Measurements from ENCODE around the gene SORL1. TPM values are rescaled to one million over a fixed set of nuclear protein-coding genes. Genes with fewer than 3 reads are reported as not detected.

The SORL1 gene
- total RNA-seq, 1 experiment from 2014 or later, result 68.3 TPM

DNA sequence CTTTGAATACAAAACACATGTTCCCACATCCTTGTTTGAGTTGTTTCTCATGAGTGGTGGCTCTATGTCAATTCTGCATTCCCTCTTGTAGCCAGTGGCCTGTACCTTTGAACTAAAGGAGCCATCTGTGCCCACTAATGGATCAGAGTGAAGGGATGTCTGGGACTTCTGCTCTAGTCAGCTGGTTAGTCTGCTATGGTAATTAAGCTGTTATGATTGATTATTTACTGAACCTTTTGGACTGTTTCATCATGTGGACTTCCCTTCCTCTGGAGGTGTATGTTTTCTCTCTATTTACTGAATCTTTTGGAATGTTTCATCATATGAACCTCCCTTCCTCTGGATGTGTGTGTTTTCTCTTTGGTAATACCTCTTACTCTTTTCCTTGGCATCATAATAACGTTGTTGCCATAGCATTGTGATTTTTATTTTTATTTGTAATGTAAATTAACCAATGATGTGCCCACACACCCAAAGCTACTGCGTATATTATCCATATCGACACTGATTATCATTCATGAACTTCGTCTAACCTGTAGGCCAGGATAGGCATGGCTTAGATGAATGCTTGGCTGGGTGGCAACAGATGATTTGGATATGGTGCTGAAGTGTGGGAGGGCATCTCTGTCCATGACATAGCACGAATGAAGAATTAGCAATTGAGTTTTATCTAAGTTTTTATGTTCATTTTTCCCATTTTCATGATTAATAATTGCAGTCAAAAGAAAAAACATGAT, 113.0 kb downstream of the SORL1 start:
- H2AK5ac ChIP-seq (ENCODE audit: insufficient read length, low read length), result no peak overlapping the region
- H3K9me3 Mint-ChIP-seq, result no peaks in the 10 kb centered on the region
- no peak overlapping the region for H3K27ac Mint-ChIP-seq
- H3K4ac ChIP-seq (ENCODE audit: low read depth, low read length), result no peak overlapping the region
- TF ChIP-seq, protein P1, sequence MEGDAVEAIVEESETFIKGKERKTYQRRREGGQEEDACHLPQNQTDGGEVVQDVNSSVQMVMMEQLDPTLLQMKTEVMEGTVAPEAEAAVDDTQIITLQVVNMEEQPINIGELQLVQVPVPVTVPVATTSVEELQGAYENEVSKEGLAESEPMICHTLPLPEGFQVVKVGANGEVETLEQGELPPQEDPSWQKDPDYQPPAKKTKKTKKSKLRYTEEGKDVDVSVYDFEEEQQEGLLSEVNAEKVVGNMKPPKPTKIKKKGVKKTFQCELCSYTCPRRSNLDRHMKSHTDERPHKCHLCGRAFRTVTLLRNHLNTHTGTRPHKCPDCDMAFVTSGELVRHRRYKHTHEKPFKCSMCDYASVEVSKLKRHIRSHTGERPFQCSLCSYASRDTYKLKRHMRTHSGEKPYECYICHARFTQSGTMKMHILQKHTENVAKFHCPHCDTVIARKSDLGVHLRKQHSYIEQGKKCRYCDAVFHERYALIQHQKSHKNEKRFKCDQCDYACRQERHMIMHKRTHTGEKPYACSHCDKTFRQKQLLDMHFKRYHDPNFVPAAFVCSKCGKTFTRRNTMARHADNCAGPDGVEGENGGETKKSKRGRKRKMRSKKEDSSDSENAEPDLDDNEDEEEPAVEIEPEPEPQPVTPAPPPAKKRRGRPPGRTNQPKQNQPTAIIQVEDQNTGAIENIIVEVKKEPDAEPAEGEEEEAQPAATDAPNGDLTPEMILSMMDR (conservative IDR thresholded peaks at IDR 0.05), result no peak
- no peak overlapping the region for H3K27ac ChIP-seq (ENCODE audit: insufficient read length, low read depth, low read length)
- H4K20me1 ChIP-seq (ENCODE audit: control insufficient read depth, insufficient read depth, insufficient read length), result no peaks in the 10 kb centered on the region
- no peak overlapping the region for H2BK15ac ChIP-seq (ENCODE audit: low read depth, low read length)
- H3K36me3 Mint-ChIP-seq (ENCODE audit: insufficient read depth in 1 of 3, low read depth in 3 of 3), result peaks cover 25 to 63% (median 46%) of the 10 kb centered on the region in 3 experiments
- H3K56ac ChIP-seq (ENCODE audit: insufficient read length, low read depth, low read length), result no peak overlapping the region
- WGBS (ENCODE audit: extremely low coverage, insufficient read length, low lambda C conversion rate), result no CpG with 5 or more reads among the region's 5 CpGs
- no peak overlapping the region for H3K23ac ChIP-seq (ENCODE audit: insufficient read length, low read depth, low read length)
- H3K27me3 Mint-ChIP-seq (ENCODE audit: low read depth), result no peaks in the 10 kb centered on the region
- no peaks in the 10 kb centered on the region for H3K79me1 ChIP-seq (ENCODE audit: insufficient read depth, low read depth, low read length, poor library complexity, severe bottlenecking)
- H2BK12ac ChIP-seq (ENCODE audit: insufficient read length, low read depth, low read length), result no peak overlapping the region
- H3K27me3 ChIP-seq (ENCODE audit: insufficient read depth, low read length), result no peaks in the 10 kb centered on the region
- no peaks in the 10 kb centered on the region; the same call in 1 of the 2 replicates for H3K79me2 ChIP-seq (ENCODE audit: insufficient read depth, low read length)
- peaks cover 8 to 15% of the 10 kb centered on the region in 2 experiments for H3K4me1 Mint-ChIP-seq
- no peaks in the 10 kb centered on the region; the same call in 1 of the 2 replicates for H3K4me1 ChIP-seq (ENCODE audit: insufficient read depth, low read length)
- DNase-seq, result no peak
- H4K91ac ChIP-seq (ENCODE audit: insufficient read length, low read depth, low read length), result no peak overlapping the region
- H3T11ph ChIP-seq (ENCODE audit: low read length), result no peak overlapping the region
- no peak overlapping the region for H2BK20ac ChIP-seq (ENCODE audit: low read depth, low read length, poor library complexity, severe bottlenecking)
- H3K4me3 Mint-ChIP-seq, result no peak overlapping the region
- no peak overlapping the region for H4K8ac ChIP-seq (replicated peaks; ENCODE audit: insufficient read length, low read depth, low read length)
- no peak overlapping the region for H4K5ac ChIP-seq (ENCODE audit: insufficient read length, low read depth, low read length)
- no peak overlapping the region for H3K14ac ChIP-seq (ENCODE audit: insufficient read depth, low read length)
- no peak overlapping the region for H3K18ac ChIP-seq (ENCODE audit: insufficient read length, low read depth, low read length)
- H2BK120ac ChIP-seq (ENCODE audit: low read depth, low read length, poor library complexity, severe bottlenecking), result no peak overlapping the region
- H2AFZ ChIP-seq (ENCODE audit: low read length), result no peak overlapping the region
- H3K4me2 ChIP-seq (ENCODE audit: insufficient read depth, insufficient read length, low read length), result no peak overlapping the region
- H3K9ac ChIP-seq (ENCODE audit: extremely low read depth, insufficient read length, low read length), result no peak overlapping the region
- H2BK5ac ChIP-seq (ENCODE audit: insufficient read length, low read length), result no peak overlapping the region
- H3K9me3 ChIP-seq (ENCODE audit: control insufficient read depth, low read depth, low read length), result no peaks in the 10 kb centered on the region
- no peaks in the 10 kb centered on the region for H3K23me2 ChIP-seq (ENCODE audit: insufficient read length, low read depth, low read length, poor library complexity, severe bottlenecking)

Measured in H9 (cell line).